Tibial nerve (tissue), 4 donors: ENCODE data around the gene ARL14EPL.

Experiments
- EP300 ChIP-seq, 2 donors: sonication (generic); formaldehyde crosslinking; IDR thresholded peaks; one replicate each; pipeline ENCODE4 v1.6.1; 2017; ENCODE audit warnings: antibody characterized with exemption in 2 of 2, mild to moderate bottlenecking in 1 of 2
- POLR2A ChIP-seq, 2 donors: fragments of 450-650 bp; IDR thresholded peaks; one replicate each; pipeline ENCODE4 v1.6.1; 2017; ENCODE audit warnings: antibody characterized with exemption in 2 of 2, mild to moderate bottlenecking in 2 of 2, moderate library complexity in 2 of 2
- TF ChIP-seq, protein P1 (sequence below), 5 experiments: fragments of 200-600 bp in 3 of 5; fragments of 450-650 bp in 2 of 5; sonication (generic) in 3 of 5; IDR thresholded peaks; one replicate each; pipeline ENCODE4 v1.5.1; 2016 to 2019; ENCODE audit warnings: antibody characterized with exemption in 5 of 5, mild to moderate bottlenecking in 3 of 5, moderate library complexity in 2 of 5

DNA sequence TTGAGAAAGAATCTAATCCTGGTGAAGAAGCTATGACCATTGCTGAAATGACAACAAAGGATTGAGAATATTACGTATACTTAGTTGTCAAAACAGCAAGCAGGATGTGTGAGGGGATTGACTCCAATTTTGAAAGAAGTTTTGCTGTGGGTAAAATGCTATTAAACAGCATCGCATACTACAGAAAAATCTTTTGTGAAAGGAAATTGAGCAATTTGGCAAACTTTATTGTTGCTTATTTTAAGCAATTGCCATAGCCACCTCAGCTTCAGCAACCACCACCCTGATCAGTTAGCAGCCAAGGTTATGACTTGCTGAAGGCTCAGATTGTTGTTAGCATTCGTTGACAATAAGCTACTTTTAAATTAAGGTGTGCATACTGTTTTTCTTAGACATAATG lies 22.5 kb upstream of the ARL14EPL start:
- TF ChIP-seq, protein P1, sequence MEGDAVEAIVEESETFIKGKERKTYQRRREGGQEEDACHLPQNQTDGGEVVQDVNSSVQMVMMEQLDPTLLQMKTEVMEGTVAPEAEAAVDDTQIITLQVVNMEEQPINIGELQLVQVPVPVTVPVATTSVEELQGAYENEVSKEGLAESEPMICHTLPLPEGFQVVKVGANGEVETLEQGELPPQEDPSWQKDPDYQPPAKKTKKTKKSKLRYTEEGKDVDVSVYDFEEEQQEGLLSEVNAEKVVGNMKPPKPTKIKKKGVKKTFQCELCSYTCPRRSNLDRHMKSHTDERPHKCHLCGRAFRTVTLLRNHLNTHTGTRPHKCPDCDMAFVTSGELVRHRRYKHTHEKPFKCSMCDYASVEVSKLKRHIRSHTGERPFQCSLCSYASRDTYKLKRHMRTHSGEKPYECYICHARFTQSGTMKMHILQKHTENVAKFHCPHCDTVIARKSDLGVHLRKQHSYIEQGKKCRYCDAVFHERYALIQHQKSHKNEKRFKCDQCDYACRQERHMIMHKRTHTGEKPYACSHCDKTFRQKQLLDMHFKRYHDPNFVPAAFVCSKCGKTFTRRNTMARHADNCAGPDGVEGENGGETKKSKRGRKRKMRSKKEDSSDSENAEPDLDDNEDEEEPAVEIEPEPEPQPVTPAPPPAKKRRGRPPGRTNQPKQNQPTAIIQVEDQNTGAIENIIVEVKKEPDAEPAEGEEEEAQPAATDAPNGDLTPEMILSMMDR (IDR thresholded peaks at IDR 0.05) = no peak
- TF ChIP-seq POLR2A (IDR thresholded peaks at IDR 0.05) = no peak
- TF ChIP-seq EP300 (IDR thresholded peaks at IDR 0.05) = no peak
